Stimulated activated CD4-positive, alpha-beta T cell treated with anti-CD3 and anti-CD28 coated beads, Interleukin-2, amount 100 ng/mL, for 24 hours (primary cell): ENCODE results near the gene SPOCK1.

ENCODE experiments used
- DNase-seq, 2 donors: peaks; one replicate each; pipeline ENCODE4 v3.0.0-alpha.2; 2020

The SPOCK1 gene

DNA sequence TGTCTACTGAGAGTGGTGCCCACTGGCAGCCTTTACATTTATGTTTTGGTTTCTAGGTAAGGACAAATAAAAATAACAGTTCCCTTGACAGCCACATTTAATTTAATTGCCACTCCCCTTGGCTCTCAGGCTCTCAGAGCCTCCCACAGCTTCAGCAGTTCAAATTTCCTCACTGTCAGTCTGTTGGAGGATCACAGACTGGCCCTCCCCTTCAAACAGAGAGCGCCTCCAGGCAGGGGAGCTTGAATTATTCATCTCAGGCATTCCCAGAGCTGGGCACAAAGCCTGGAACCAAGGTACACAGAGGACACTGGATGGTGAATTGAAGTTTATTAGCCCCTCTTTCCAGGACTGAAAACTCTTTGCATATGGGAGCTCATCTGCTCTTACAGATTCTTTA lies 407.7 kb downstream of the SPOCK1 start:
- DNase-seq: no peak

DNA sequence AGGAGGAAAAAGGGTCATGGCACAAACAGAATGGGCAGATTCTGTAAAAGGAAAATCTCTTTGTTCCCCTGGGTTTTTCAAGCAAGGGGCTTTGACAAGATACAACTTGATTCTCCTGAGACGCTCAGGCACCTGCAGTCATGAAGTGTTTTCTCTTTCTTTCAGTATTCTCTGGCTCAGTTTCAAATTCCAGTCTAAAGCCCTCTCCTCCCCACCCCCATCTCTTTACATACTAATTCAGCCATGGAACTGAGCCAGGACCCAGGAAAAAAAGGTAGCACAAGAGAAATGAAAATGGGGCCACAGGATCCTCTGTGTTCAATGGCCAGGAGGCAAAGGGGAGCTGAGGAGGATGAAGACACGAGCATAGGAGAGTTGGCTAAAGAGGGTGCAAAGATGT lies 408.4 kb downstream of the SPOCK1 start:
- no peak for DNase-seq

GRCh38 chr5:137090151-137090550 lies 409.0 kb downstream of the SPOCK1 start:
- no peak for DNase-seq

- DNase-seq: no peak
Observed at GRCh38 chr5:137088175-137088574, 411.0 kb downstream of the SPOCK1 start.

DNA sequence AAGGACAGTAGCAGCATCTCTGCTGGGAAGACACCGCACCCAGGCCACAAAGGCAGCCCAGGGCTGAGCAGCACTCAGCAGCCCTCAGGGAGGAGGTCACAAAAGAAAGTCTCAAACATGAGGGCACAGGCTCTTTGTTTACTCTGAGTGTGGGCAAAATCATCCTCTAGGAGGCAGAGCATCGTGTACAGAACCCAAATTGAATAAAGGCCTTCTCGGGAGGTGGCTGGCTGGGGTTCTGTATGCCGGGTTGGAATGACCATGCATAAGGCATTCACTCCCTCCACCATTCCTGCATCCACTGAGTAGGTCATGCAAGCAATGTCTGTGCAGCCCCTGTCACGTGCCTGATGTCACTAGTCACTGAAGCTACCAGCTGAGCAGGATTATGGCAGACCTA lies 412.8 kb downstream of the SPOCK1 start:
- no peak for DNase-seq

- no peak for DNase-seq
Observed at GRCh38 chr5:137085206-137085605, 413.9 kb downstream of the SPOCK1 start.

DNA sequence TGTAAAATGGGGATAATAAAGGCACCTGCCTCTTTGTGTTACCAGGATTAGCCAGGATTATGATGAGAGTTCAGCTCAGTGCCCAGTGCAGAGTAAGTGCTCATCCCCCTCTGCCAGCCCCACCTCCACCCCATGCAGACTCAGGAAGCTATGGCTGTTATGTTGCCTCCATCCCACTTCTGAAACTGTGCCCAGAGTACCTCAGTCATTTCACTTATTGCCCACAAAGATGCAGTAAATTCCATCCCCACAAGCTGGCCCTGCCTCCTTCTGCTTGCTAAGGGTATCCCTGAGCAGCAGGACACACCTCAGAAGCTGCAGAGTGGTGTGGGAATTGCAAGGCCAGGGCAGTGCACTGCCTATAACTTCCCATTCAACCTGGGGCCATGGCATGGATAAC lies 415.1 kb downstream of the SPOCK1 start:
- no peak for DNase-seq

GRCh38 chr5:137082951-137083350 lies 416.2 kb downstream of the SPOCK1 start:
- no peak for DNase-seq

- no peak for DNase-seq
Observed at GRCh38 chr5:137078171-137078665, 420.9 kb downstream of the SPOCK1 start.

DNA sequence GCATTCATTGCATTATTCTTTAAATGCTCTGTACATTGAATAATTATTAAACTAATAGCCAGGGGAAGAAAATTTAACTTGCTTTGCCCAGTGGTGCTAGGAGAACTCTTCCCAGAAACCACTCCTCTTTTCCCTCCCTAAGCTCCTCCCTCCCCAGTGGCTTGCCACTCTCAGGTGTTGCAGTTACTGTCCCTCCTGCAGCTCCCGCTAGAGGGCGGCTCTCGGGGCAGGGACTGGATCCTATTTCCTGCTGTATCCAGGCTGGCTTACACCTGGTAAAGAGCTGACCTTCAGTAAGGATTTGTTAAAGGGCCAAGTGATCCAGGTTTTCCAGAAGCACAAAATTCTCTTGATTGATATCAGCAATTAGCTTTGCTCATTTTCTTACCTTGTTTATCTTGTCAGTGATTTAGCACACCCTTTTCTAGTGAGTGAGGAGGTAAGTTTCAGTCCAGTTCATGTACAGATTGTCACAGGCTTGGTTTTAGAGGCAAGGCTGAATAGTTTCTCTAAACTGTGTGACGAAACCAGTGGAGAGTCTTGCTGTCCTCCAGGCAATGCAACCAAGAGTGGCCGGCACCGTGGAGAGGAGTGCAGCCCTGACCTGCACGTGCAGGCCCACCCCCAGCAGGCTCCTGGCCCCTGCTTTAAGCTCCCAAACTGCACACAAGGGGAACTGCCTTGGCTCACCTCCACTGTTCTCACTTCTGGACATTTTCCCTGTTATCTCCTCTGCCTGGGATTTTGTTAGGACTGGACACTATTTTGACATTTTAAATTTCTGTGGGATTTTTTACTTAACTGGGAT lies 423.8 kb downstream of the SPOCK1 start:
- DNase-seq: peak in 1 of 2 donors; percentile 47

DNA sequence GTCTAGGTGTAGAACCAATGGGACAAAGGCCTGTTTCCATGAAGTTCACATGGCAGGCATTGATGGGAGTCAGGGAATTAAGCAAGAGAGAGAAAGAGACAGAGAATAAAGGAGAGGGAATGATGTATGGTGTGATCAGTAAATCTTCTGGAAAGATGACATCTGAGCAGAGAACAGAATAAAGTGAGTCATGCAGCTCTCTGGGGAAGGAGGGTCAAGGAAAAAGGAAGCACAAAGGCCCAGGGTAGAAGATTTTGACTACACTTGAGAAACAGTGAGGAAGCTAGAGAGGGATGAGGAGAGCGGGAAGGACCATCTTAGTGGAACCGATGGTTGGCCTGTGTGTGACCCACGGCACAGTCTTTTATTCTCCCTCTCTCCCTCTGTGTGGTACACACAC lies 425.9 kb downstream of the SPOCK1 start:
- no peak for DNase-seq

GRCh38 chr5:137072361-137073115 lies 426.6 kb downstream of the SPOCK1 start:
- DNase-seq: no peak

- no peak for DNase-seq
Observed at GRCh38 chr5:137071931-137072330, 427.2 kb downstream of the SPOCK1 start.

GRCh38 chr5:137071526-137071925 lies 427.6 kb downstream of the SPOCK1 start:
- no peak for DNase-seq

DNA sequence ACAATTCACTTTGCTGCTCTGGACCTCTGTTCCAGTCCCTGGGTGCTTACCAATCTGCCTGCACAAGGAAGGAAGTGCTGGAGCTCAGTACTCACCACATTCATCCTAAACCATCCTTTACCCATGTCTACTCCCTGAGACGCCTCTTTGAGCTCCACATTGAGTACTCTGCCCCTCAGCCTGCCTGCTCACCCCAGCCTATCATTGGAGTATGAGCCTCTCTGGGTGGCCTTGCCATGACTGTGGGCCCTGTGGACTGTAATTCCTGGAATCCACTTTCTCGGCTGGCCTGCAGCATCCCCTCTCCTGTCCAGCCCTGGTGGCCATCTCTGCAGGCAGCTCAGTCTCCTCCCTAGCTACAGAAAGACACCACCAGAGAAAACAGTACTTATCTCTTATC lies 428.6 kb downstream of the SPOCK1 start:
- no peak for DNase-seq

GRCh38 chr5:137069358-137069757 lies 429.8 kb downstream of the SPOCK1 start:
- no peak for DNase-seq

GRCh38 chr5:137061382-137061781 lies 437.7 kb downstream of the SPOCK1 start:
- no peak for DNase-seq

DNA sequence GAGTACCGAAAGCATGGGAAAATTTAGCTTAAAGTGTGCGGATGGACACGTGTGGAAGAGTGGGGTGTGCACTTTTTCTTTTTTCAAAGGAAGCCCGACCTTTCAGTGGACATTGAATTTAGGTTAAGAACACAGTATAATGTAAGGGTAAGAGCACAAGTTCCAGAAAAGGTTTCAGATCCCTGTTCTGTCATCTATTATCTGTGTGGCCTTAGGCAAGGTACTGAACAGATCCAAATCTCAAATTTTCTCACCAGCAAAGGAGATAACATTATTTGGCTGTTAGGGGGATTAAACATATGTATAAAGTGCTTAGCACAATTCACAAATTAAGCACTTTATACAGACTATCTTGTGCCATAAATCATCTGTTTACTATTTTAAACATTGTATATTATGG lies 441.0 kb downstream of the SPOCK1 start:
- no peak for DNase-seq

- DNase-seq: no peak
Observed at GRCh38 chr5:137056676-137057075, 442.4 kb downstream of the SPOCK1 start.

GRCh38 chr5:137055271-137055872 lies 443.8 kb downstream of the SPOCK1 start:
- no peak for DNase-seq

DNA sequence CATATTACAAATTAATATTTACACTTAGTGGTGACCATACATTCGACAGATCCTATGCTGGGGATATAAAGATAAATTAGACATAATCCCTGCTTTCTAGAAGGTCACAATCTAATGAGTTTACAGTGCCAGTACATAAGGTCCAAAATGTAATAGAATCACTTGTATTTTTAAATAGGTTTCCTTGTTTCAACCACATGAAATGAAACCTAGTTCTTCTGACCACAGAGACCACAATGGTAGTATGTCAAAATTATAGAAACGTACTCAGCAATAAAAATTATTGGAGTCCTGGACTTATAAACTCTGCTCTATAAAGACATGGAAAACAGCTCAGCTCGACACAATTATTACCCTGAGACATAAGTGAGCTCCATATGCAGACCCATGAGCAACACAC lies 444.3 kb downstream of the SPOCK1 start:
- no peak for DNase-seq

- DNase-seq: no peak
Observed at GRCh38 chr5:137054335-137054734, 444.8 kb downstream of the SPOCK1 start.

- DNase-seq: no peak
Observed at GRCh38 chr5:137051161-137051560, 448.0 kb downstream of the SPOCK1 start.
